SIG-M5 (cell line): ENCODE data around the gene PSKH1.

Experiments
- DNase-seq: peaks from one replicate; lab custom pipeline; 2025; lab: John Stamatoyannopoulos, UW

PSKH1 gene

DNA sequence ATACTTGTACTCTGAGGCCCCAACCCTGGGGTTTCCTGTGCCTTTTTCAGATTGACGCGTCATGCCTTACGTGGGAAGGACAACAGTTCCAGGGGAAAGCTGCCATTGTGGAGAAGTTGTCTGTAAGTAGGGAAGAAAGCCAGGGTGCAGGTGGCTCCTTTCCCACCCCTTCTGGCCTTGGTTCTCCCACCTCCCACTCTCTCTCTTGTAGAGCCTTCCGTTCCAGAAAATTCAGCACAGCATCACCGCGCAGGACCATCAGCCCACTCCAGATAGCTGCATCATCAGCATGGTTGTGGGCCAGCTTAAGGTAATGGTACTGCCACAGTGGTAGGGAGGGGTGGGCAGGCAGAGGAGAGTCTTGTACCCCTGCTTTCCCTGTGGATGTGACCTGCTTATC is 24.8 kb upstream of the PSKH1 start:
- no peak for DNase-seq

DNA sequence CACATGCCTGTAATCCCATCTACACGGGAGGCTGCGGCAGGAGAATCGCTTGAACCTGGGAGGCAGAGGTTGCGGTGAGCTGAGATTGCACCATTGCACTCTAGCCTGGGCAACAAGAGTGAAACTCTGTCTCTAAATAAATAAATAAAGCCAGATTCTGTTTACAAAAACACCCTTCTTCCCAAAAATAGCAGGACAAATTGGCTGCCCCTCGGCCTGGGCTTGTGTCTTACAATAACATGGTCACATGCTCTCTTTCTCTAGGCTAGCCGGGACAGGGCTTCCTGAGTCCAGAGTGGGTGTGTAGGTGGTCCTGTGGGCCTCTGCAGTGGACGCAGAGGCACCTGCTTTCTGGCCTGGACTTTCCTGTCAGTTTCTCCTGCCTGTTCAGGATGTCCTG is 23.4 kb upstream of the PSKH1 start:
- no peak for DNase-seq

DNA sequence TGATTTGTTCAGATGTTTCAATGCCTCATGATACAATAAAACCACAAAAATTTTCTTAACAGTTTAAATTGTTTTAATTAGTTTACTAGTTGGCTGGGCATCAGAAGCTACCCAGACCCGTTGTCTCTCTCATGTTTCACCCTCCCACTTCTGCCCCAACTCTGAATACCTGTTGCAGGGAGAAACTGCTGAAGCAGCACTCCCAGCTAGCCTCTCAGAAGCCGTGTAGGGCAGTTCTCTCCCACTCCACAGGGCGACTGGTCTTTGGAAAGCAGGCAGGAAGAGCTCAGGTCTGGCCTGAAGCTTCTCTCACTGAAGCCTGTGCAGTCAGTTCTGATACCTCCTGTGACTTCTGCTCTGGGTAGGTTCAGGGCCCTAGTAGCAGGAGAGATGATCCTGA is 21.8 kb upstream of the PSKH1 start:
- DNase-seq, result no peak

DNA sequence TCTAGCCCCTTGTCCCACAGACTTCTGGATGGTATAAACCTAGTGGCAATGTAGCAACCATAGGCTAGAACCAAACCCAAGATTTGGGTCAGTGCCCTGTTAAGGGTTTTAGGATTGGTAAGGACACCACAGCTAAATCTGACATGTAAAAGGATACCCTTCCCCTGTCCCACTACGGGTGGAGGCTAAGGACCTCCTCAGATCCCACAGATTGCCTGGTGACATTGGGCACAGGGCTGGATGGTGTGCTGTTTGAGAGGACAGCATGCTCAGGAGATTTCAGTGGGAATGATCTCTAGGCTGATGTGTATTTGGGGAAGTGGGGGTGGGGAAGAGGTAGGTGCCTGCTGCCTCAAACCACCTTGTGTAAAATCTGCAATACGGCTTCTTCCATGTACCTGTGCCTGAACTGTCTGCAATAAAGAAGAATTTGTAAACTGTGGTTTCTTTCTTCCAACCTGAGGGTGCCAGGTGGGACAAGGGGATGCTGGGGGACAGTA is 20.9 kb upstream of the PSKH1 start:
- no peak for DNase-seq

DNA sequence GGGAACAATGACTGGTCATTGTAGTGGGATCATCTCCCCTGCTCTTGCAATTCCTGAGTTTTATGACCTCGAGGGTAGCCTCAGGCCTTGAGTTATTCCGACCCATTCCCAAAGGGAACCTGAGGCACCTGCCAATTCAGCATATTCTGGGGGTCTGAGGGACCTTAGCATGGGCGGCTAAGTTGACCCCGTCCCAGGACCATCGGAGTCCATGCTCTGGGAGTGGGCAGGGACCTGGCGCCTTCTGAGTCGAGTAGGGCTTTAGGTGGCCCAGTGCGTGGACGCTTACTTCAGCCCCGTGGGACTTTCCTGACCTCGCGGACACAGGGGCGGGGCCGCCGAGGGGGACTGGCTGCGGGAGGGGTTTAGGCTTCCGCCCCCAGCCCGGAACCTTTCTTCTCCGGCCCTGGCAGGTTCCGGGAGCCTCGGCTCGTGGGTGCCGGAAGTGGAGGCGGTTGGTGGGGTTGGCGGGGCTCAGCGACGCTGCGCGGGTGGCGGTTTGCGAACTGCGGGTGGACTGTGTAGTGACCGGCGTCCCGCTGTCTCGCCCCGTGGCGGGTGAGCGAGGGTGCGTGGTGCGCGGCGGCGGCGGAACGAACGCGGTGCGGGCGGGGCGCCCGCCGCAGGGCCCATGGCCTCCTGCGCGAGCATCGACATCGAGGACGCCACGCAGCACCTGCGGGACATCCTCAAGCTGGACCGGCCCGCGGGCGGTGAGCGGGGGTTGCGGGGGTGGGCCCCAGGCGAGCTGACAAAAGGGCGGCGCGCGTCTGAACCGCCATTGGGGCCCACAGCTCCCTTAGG is 20.2 kb upstream of the PSKH1 start, which contains the start of gene EDC4:
TSS of gene EDC4 (plus strand) at position 422 of the 804 bp plus-strand sequence. CDS start at position 632, 210 bp downstream.
- no peak for DNase-seq

DNA sequence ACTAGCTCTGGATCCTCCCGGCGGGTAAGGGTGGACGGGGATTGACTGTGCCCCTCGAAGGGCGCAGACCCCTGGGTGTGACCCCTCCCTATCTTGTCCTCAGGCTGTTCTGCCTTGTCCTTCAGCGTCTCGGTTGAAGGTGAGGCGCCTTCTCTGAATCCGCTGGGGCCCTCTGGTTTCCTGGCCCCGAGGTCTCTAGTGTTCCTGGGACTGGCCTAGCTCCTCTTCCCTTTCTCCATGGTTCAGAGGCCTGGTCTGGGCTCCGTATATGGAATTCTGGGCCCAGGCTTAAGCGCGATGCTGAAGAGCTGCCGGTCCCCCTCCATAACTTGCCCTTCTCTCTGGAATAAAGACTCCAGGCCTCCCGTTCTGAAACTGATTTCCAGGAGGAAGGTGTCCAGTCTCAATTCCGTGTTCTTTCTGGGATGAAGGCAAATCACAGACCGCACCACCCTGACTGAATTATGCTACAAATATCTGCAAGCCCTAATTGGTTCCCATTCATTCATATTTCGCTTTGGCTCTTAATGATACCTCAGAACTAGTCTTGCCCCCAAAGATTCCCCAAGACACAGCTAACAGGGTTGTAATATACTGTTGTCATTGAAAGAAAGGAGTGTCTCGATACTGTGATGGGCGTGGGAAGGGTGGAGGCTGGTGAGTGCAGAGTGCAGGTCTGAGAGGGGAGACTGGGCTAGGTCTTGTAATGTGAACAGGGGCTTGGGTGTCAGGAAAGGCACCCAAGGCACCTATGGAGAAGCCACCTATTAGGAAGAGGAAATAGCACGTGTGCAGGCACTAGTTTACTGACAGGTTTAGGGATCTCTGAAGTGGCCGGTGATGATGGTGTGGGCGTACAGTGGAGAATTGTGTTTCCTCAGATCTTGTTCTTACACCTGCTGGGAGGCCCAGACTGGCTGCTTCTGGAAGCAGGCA is 19.4 kb upstream of the PSKH1 start:
- DNase-seq, result no peak

DNA sequence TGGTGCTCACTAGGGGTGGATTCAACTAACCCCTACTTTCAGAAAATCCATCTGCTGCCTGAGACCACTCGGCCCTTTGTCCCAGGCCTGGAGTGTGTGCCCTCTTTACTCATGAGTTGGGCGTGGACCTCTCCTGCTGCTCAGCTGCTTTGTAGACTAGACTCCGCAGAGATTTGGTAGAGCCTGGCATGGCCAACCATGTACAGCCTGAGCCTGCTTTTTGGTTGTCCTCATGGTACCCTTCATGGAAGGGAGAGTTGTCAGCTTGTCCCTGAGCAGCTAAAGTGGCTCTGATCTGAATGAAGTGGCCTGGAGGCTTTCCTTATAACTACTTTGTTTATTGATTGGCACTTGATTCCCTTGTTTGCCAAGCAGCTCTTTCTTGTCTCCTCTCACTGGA is 18.7 kb upstream of the PSKH1 start:
- no peak for DNase-seq

DNA sequence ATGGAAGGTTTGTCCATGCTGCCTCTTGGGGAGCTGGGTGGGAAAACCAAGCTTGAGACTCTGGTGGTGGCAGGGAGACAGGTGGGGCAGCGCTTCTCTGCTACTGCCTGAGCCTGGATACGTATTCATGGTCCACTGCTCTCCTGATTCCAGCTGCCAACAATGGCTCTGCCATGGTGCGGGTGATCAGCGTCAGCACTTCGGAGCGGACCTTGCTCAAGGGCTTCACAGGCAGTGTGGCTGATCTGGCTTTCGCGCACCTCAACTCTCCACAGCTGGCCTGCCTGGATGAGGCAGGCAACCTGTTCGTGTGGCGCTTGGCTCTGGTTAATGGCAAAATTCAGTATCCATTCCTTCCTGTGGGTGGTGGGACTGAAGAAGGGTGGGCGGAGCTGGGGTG is 16.0 kb upstream of the PSKH1 start:
- no peak for DNase-seq

DNA sequence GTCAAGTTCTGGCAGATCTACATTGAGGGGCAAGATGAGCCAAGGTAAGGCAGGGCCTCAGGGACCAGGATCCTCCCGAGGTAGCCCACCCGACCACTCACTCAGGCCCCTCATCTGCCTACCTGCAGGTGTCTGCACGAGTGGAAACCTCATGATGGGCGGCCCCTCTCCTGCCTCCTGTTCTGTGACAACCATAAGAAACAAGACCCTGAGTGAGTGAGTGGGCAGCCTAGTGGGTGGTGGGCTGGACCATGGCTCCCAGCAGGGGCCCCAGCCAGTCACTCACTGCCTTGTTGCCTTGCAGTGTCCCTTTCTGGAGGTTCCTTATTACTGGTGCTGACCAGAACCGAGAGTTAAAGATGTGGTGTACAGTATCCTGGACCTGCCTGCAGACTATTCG is 14.8 kb upstream of the PSKH1 start:
- no peak for DNase-seq

DNA sequence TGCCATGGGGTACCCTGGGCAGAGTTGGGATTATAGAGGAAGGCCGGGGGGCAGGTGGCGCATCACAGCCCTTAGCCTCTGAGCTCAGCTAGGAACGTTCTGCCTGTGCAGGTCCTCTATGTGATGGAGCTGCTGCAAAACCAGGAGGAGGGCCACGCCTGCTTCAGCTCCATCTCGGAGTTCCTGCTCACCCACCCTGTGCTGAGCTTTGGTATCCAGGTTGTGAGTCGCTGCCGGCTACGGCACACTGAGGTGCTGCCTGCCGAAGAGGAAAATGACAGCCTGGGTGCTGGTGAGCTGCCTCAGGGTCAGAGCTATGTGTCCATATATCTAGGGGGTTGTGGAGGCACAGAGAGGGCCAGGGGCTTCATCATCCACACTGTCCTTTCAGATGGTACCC is 14.2 kb upstream of the PSKH1 start:
- no peak for DNase-seq

DNA sequence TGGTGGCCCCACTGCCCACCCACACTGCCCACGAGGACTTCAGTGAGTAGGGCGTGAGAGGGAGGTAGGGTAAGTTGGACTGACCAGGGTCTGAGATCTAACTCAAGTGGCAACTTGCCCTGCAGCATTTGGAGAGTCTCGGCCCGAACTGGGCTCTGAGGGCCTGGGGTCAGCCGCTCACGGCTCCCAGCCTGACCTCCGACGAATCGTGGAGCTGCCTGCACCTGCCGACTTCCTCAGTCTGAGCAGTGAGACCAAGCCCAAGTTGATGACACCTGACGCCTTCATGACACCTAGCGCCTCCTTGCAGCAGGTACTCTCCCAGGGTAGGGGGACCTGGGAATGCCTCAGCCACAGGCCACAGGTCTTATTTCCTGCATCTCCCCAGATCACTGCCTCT is 13.6 kb upstream of the PSKH1 start:
- no peak for DNase-seq

DNA sequence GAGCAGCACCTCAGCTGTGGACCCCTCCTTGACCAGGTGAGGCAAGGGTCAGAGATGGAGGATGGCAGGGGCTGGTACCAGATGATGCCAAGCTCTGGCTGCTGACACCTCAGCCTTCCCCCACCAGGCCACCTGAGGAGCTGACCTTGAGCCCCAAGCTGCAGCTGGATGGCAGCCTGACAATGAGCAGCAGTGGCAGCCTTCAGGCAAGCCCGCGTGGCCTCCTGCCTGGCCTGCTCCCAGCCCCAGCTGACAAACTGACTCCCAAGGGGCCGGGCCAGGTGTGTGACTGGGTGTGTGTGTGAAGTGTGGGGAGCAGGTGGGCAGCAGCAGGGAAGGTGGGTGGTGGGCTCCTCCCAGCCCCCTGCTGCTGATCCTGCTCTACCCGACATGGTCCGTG is 13.1 kb upstream of the PSKH1 start:
- DNase-seq, result no peak

DNA sequence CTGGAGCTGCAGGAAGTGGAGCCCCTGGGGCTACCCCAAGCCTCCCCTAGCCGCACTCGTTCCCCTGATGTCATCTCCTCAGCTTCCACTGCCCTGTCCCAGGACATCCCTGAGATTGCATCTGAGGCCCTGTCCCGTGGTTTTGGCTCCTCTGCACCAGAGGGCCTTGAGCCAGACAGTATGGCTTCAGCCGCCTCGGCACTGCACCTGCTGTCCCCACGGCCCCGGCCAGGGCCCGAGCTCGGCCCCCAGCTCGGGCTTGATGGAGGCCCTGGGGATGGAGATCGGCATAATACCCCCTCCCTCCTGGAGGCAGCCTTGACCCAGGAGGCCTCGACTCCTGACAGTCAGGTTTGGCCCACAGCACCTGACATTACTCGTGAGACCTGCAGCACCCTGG is 12.5 kb upstream of the PSKH1 start:
- no peak for DNase-seq

DNA sequence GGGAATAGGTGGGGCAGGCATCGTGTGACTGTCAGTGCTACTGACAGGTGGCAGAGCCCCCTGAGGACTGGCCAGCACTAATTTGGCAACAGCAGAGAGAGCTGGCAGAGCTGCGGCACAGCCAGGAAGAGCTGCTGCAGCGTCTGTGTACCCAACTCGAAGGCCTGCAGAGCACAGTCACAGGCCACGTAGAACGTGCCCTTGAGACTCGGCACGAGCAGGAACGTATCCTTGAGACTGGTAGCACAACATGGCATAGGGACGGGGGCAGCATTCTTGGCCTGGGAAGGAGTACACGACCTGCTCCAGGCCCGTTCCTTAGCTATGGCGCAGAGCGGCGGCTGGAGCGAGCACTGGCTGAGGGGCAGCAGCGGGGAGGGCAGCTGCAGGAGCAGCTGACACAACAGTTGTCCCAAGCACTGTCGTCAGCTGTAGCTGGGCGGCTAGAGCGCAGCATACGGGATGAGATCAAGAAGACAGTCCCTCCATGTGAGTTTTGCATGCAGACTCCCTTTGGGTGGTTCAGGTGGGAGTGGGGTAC is 11.4 kb upstream of the PSKH1 start:
- DNase-seq, result no peak

DNA sequence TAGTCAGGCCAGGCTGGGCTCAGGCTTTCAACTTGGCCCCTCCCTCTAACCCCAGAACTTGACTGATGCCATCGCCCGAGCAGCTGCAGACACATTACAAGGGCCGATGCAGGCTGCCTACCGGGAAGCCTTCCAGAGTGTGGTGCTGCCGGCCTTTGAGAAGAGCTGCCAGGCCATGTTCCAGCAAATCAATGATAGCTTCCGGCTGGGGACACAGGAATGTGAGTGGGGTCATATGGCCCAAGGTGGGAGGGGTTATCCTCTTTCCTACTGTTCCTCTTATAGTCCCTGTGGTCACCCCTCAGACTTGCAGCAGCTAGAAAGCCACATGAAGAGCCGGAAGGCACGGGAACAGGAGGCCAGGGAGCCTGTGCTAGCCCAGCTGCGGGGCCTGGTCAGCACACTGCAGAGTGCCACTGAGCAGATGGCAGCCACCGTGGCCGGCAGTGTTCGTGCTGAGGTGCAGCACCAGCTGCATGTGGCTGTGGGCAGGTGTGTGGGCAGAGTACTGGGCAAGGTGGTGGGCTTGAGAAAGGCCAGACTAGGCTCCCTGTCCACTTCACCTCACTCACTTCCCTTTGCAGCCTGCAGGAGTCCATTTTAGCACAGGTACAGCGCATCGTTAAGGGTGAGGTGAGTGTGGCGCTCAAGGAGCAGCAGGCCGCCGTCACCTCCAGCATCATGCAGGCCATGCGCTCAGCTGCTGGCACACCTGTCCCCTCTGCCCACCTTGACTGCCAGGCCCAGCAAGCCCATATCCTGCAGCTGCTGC is 10.5 kb upstream of the PSKH1 start:
- no peak for DNase-seq

DNA sequence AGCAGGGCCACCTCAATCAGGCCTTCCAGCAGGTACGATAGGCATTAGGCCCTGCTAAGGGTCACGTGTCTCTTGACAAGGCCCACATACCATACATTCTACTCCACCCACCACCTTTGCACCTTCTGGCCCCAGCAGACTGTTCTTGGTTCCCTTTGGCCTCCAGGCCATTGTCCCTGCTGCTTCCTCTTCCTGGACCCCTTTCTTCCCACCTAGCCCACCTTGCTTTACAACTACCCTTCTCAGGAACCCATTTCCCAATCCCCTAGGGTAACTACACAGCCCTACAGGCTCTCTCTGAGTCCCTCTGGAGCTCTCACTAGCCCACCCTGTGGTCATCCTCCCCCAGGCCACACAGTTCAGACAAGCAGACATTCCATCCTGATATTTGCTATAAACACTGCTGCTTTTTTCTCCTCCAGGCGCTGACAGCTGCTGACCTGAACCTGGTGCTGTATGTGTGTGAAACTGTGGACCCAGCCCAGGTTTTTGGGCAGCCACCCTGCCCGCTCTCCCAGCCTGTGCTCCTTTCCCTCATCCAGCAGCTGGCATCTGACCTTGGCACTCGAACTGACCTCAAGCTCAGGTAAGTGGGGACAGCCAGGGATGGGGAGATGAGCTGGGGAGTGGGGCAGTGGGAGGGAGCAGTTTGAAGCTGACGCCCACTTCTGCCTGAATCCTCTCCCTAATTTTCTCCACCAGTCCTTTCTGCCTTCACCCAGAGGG is 9.7 kb upstream of the PSKH1 start:
- DNase-seq, result no peak

DNA sequence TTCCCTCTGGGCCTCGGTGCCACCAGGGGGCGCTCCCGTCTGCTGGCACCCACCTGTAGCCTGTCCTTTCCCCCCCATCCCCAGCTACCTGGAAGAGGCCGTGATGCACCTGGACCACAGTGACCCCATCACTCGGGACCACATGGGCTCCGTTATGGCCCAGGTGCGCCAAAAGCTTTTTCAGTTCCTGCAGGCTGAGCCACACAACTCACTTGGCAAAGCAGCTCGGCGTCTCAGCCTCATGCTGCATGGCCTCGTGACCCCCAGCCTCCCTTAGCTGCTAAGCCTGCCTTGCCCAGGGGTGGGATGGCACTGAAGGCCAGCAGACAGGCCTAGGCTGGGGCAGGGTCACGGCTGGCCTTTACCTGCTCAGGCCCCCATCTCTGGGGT is 9.2 kb upstream of the PSKH1 start:
- DNase-seq, result no peak

DNA sequence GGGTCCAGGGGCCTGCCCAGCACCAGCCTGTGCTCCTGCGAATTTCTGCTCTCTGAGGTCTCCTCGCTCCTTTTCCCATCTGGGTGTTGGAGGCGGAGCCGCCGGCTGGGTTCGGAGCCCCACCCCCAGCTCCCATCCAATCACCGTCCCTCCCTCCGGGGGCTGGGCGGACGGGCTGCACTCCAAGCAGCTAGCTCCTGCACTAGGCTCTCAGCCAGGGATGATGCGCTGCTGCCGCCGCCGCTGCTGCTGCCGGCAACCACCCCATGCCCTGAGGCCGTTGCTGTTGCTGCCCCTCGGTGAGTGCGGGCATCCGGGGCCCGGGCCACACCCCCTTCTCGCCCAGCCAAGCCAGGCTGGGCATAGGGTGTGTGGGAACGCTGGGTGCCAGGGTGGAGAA is 8.4 kb upstream of the PSKH1 start, which contains the start of gene NRN1L:
TSS of gene NRN1L (plus strand) at position 202 of the 400 bp plus-strand sequence. CDS start at position 221, 19 bp downstream.
- DNase-seq, result no peak

DNA sequence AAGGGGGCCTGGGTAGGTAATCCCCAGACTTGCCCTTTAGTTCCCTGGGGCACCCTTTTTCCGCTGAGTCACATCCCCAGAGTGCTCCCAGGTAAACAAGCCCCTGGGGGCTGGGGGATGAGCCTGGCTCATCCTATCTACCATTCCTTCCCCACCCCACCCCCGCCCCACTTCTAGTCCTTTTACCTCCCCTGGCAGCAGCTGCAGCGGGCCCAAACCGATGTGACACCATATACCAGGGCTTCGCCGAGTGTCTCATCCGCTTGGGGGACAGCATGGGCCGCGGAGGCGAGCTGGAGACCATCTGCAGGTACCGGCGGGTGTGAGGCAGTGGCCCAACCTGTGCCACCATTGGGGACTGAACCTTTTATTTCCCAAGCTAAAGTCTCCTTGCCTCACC is 7.5 kb upstream of the PSKH1 start:
- no peak for DNase-seq

DNA sequence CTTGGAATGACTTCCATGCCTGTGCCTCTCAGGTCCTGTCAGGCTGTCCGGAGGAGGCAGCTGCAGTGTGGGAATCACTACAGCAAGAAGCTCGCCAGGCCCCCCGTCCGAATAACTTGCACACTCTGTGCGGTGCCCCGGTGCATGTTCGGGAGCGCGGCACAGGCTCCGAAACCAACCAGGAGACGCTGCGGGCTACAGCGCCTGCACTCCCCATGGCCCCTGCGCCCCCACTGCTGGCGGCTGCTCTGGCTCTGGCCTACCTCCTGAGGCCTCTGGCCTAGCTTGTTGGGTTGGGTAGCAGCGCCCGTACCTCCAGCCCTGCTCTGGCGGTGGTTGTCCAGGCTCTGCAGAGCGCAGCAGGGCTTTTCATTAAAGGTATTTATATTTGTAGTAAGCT is 7.1 kb upstream of the PSKH1 start:
- no peak for DNase-seq

DNA sequence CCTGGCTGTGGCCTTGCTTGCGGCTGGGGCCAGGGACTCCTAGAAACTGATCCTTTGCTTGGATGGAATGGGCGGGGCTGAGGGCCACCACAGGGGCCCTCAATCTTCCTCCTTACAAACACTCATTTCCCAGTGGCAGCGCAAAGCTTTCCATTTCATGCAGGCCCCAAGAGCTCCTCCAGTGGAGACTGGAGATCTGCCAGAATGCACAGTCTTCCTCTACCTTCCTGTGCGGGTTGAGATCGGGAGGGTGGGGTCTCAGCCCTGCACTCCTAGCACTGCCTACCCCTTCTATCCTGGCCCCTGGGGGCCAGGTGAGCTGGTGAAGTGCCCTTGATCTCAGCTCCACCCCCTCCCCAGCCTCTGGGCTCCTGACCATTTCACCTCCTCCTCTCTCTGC is 6.7 kb upstream of the PSKH1 start:
- DNase-seq, result no peak
